Gastrocnemius medialis (tissue), 4 donors: ENCODE measurements around the gene ADAMTSL1. TPM values are rescaled to one million over a fixed set of nuclear protein-coding genes. Genes with fewer than 3 reads are reported as not detected.

Experiments used
- ATAC-seq, 2 donors: fragments of 150-250 bp; one replicate each; pipeline ENCODE4 v1.9.1; 2016
- DNase-seq, 2 donors: peaks; one replicate each; pipeline ENCODE4 v3.0.0-alpha.2; 2019
- H3K27ac ChIP-seq, 4 donors: fragments of 200-600 bp; sonication (generic); 1 replicate in 1 of 4; 2 replicates in 3 of 4; pipeline ENCODE4 v1.5.1; 2016 to 2018; ENCODE audit warnings: mild to moderate bottlenecking in 2 of 4, moderate library complexity in 1 of 4
- H3K27me3 ChIP-seq, 3 donors: fragments of 200-600 bp; sonication (generic) in 2 of 3; 1 replicate in 1 of 3; 2 replicates in 2 of 3; pipeline versions ENCODE4 v1.5.1 to v1.6.0; 2016 to 2019; ENCODE audit warnings: mild to moderate bottlenecking in 1 of 3, moderate library complexity in 1 of 3
- H3K36me3 ChIP-seq, 2 donors: fragments of 200-600 bp; sonication (generic) in 1 of 2; one replicate each; pipeline ENCODE4 v1.5.1; 2017 to 2018
- H3K4me1 ChIP-seq, 2 donors: fragments of 200-600 bp; sonication (generic) in 1 of 2; one replicate each; pipeline ENCODE4 v1.5.1; 2016 to 2017; ENCODE audit warnings: mild to moderate bottlenecking in 2 of 2
- H3K4me3 ChIP-seq, 4 donors: fragments of 200-600 bp; sonication (generic) in 3 of 4; 1 replicate in 1 of 4; 2 replicates in 3 of 4; pipeline ENCODE4 v1.5.1; 2016 to 2019; ENCODE audit warnings: mild to moderate bottlenecking in 2 of 4
- H3K9me3 ChIP-seq, 3 donors: fragments of 200-600 bp; sonication (generic) in 2 of 3; 1 replicate in 1 of 3; 2 replicates in 2 of 3; pipeline ENCODE4 v1.5.1; 2016 to 2019
- POLR2A ChIP-seq, 2 donors: fragments of 450-650 bp; IDR thresholded peaks; one replicate each; pipeline ENCODE4 v1.6.1; 2017; ENCODE audit warnings: antibody characterized with exemption in 2 of 2, mild to moderate bottlenecking in 2 of 2, moderate library complexity in 2 of 2
- in situ Hi-C, 4 donors: fragments of 200-750 bp; cut with MboI; loops; one replicate each; pipeline versions ENCODE4 v1.15.0 to v1.8.0; 2017; ENCODE audit warnings: low sequenced_read_pairs in 4 of 4
- intact Hi-C: fragments of 100-400 bp; cut with DNase I; formaldehyde crosslinking; loops from one replicate; pipeline ENCODE4 v1.15.1; 2023; ENCODE audit warnings: low total_unique reads
- total RNA-seq, 4 donors: library from RNA; depleted of rRNA; stranded (reverse); fragments of >200 nt; gene quantifications; one replicate each; pipeline versions ENCODE4 v1.1.0 to v1.2.3, GENCODE V29; 2016
- TF ChIP-seq, protein P1 (sequence below), 5 experiments: fragments of 450-650 bp in 3 of 5; fragments of 200-600 bp in 2 of 5; sonication (generic) in 2 of 5; IDR thresholded peaks in 4 of 5; conservative IDR thresholded peaks in 1 of 5; 1 replicate in 4 of 5; 2 replicates in 1 of 5; pipeline ENCODE4 v1.5.1; 2016 to 2019; ENCODE audit warnings: antibody characterized with exemption in 5 of 5, mild to moderate bottlenecking in 3 of 5, moderate library complexity in 3 of 5

The ADAMTSL1 gene
- total RNA-seq, 4 donors from 2014 or later, result 0.05 to 0.58 (median 0.28) TPM

DNA sequence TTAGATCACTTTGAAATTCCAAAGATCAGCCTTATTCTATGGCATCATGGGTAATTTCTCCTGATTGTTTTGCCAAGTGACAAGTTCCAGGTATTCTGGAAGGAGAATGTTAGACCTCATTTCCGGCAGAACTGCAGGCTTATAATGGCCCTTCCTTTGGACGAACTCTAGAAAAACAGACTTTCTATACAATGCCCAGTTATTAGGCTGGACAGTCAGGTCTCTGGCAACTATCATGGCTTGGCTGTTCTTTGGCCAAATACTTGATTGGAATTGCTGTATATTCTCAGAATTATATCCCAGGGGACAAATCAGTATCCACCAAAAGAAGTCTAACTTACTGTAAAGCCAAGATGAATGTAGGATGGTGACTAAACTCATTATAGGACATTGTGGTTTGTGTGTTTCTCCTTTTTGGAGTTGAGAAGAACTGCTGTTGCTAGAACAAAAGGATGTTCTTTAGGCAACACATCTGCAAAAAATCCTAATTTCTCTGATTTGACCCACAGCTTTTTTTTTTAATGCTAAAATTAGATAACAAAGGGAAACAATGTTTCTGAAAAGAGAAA is 69.0 kb downstream of the ADAMTSL1 start:
- no peak overlapping the region for H3K27ac ChIP-seq
- H3K36me3 ChIP-seq, result no peaks in the 10 kb centered on the region
- no peaks in the 10 kb centered on the region for H3K4me1 ChIP-seq
- DNase-seq (no peak), ATAC-seq (no peak)
- H3K9me3 ChIP-seq, result no peaks in the 10 kb centered on the region
- TF ChIP-seq, protein P1, sequence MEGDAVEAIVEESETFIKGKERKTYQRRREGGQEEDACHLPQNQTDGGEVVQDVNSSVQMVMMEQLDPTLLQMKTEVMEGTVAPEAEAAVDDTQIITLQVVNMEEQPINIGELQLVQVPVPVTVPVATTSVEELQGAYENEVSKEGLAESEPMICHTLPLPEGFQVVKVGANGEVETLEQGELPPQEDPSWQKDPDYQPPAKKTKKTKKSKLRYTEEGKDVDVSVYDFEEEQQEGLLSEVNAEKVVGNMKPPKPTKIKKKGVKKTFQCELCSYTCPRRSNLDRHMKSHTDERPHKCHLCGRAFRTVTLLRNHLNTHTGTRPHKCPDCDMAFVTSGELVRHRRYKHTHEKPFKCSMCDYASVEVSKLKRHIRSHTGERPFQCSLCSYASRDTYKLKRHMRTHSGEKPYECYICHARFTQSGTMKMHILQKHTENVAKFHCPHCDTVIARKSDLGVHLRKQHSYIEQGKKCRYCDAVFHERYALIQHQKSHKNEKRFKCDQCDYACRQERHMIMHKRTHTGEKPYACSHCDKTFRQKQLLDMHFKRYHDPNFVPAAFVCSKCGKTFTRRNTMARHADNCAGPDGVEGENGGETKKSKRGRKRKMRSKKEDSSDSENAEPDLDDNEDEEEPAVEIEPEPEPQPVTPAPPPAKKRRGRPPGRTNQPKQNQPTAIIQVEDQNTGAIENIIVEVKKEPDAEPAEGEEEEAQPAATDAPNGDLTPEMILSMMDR (IDR thresholded peaks at IDR 0.05 in 4 of 5, conservative IDR thresholded peaks at IDR 0.05 in 1 of 5), result no peak
- TF ChIP-seq POLR2A (IDR thresholded peaks at IDR 0.05), result no peak
- no peaks in the 10 kb centered on the region for H3K27me3 ChIP-seq
- no peak overlapping the region for H3K4me3 ChIP-seq
- in situ Hi-C loops (no loop called here), intact Hi-C loops (no loop called here)

DNA sequence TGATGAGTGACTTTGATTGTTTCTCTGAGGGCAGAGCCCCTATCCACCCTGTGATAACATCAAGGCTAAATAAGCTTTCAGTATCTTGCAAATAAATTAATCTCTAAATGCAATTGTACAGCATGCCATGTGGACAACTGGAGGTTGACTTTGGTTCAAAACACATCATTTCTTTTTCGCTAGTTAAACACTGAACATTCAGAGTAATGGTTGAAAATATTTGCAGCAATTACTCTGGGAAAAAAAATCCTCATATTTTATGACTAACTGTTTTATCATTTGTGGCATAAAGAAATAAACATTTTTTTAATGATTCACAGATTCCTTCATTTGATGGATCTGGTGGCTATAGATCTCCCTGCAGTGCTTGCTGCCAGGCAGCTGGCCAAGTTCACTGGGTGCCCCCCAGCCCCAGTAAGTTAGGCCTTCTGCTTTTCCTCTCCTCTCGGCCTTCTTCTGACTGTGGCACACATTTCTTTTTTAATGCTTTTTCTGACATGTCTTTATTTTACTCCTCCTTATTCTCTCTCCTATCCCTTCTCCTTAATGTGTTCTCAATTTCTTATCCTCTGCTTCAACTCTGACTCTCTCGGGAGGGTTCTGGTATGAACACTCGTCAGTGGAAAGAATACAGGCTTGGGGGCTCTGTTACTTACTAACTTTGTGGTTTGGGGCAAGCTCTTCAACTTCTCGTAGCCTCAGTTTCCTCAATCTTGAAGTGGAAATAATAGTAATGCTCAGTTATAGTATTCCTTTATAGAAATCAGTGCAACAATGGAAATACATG is 69.6 kb downstream of the ADAMTSL1 start:
- ATAC-seq (no peak), DNase-seq (no peak)
- intact Hi-C loops (no loop called here), in situ Hi-C loops (no loop called here)
- no peaks in the 10 kb centered on the region for H3K27me3 ChIP-seq
- no peaks in the 10 kb centered on the region for H3K36me3 ChIP-seq
- no peak overlapping the region for H3K4me3 ChIP-seq
- no peak overlapping the region for H3K27ac ChIP-seq
- no peaks in the 10 kb centered on the region for H3K4me1 ChIP-seq
- TF ChIP-seq, protein P1 (IDR thresholded peaks at IDR 0.05 in 4 of 5, conservative IDR thresholded peaks at IDR 0.05 in 1 of 5), result no peak
- TF ChIP-seq POLR2A (IDR thresholded peaks at IDR 0.05), result no peak
- no peaks in the 10 kb centered on the region for H3K9me3 ChIP-seq

DNA sequence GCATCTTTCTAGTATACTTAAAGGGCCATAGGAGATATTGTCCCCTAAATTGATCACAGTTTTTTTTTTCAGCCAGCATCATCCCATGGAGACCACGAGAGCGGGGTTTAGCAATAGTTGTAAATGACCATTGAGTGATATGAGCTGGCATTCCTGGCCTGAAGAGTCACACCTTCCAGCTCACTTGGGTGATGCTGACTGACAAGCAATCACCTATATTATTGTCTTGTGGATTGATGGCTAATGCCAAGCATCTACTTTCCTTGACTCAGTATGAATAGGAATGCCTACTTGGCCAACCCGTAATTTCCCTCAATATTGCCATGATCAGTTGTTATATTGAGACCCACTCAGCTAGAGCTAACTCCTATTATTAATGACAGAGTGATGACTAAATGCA is 70.5 kb downstream of the ADAMTSL1 start:
- no peak for ATAC-seq
- Histone ChIP-seq H3K36me3 (no peaks in the 10 kb centered on the region), H3K27ac (no peak overlapping the region), H3K4me3 (no peak overlapping the region), H3K4me1 (no peaks in the 10 kb centered on the region), H3K9me3 (peaks cover 0 to 2% (median 0%) of the 10 kb centered on the region in 3 donors), H3K27me3 (no peaks in the 10 kb centered on the region)
- DNase-seq, result no peak
- in situ Hi-C loops, result no loop called here
- no peak for TF ChIP-seq POLR2A (IDR thresholded peaks at IDR 0.05)
- TF ChIP-seq, protein P1 (IDR thresholded peaks at IDR 0.05 in 4 of 5, conservative IDR thresholded peaks at IDR 0.05 in 1 of 5), result no peak
- intact Hi-C loops, result no loop called here

DNA sequence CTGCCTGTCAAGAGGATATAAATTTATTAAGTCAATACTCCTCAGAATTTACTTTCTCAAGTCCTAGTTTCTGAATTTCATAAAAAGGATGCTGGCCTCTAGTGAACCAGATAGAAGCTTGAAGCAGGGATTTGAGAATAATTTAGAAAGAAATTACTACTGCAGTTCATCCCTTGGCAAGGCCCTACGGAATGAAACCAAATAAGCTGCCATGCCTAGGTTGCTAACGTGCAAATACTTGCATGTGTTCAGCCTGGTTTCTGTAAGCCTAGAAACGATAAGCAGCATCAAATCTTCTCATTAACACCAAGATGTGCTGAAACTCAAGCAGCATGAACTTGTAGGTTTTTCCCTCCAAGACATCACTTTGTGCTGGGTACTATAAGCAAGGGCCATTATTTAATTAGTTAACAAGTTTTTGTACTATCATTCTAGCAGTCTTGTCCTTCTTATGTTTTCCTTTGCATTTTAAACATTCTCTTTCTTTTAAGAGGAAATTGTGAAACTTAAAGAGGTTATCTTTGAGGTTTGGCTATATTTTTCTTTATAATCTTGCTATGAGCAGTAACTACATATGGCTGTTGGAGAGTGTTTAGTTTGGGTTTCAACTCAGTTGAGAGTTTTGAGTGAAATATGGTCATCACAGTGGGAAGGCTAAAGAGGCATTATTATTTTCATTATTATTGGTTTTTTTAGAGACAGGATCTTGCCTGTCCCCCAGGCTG is 71.8 kb downstream of the ADAMTSL1 start:
- H3K9me3 ChIP-seq, result peaks cover 0 to 2% (median 0%) of the 10 kb centered on the region in 3 donors
- in situ Hi-C loops, result no loop called here

More for the DNA sequence above, 71.8 kb downstream of the ADAMTSL1 start:
- Histone ChIP-seq H3K4me3 (no peak overlapping the region), H3K27me3 (no peaks in the 10 kb centered on the region), H3K4me1 (no peaks in the 10 kb centered on the region), H3K36me3 (no peaks in the 10 kb centered on the region), H3K27ac (no peak overlapping the region)
- ATAC-seq (no peak), DNase-seq (no peak)
- intact Hi-C loops, result no loop called here
- TF ChIP-seq, protein P1 (IDR thresholded peaks at IDR 0.05 in 4 of 5, conservative IDR thresholded peaks at IDR 0.05 in 1 of 5), result no peak
- TF ChIP-seq POLR2A (IDR thresholded peaks at IDR 0.05), result no peak
